ENCODE data around the gene PTS.

PTS gene

DNA sequence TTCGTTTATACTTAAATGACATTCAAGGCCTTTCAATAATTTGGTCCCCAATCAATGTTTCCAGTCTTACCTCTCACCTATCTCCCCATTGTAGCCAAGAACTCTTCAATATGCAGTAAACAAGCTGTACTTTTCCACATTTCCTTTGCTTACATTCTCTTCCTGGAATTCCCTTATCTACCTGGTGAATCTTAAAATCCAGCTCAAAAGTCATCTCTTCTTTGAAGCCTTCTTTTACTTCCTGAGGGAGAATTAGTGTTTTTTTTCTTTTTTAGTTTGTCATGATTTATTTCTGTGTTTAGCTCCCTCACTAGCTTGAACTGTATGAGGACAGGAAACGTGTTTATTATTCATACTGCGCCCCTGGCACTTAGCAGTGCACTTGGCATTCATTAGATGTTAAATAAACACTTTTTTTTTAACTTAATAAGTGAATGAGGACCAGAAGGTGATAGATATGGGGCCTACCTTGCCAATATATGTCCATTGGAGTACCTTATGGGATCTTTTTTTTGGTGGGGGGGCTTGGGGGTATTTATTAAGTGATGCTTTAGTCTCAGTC, 4.9 kb upstream of the PTS start:
- DNase-seq (ENCODE audit: low spot score) = no peak

GRCh38 chr11:112222303-112222702, 3.9 kb upstream of the PTS start:
- DNase-seq (ENCODE audit: low spot score) = no peak

DNA sequence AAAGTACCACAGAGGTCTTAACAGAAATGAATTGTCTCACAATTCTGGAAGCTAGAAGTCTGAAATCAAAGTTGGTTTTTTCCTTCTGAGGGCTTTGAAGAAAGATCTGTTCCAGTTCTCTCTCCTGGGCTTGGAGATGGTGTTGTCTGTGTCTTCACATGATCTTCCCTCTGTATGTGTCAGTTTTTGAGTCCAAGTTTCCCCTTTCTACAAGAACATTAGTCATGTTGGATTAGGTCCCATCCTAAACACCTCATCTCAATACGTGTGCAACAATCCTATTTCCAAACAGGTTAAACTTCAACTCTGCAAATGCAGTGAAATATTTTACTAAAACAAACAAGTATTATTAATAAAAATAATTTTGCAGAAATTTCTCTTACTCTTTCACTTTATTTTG, 3.1 kb upstream of the PTS start:
- DNase-seq (ENCODE audit: low spot score) = no peak

- no peak for DNase-seq (ENCODE audit: low spot score)
Measured at GRCh38 chr11:112223754-112224532, 2.3 kb upstream of the PTS start.

DNA sequence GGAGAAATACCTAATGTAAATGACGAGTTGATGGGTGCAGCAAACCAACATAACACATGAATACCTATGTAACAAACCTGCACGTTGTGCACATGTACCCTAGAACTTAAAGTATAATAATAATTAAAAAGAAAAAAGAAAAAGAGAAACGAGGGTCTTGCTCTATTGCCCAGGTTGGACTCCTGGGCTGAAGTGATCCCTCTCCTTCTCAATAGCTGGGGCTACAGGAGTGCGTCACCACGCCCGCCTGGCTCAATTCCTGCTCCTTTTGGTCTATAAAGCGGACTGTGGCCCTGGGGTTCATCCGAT, 521 bp upstream of the PTS start:
- DNase-seq (ENCODE audit: low spot score) = no peak

- DNase-seq (ENCODE audit: low spot score) = peak; percentile 10
Measured at GRCh38 chr11:112226831-112227401, 688 bp downstream of the PTS start.

DNA sequence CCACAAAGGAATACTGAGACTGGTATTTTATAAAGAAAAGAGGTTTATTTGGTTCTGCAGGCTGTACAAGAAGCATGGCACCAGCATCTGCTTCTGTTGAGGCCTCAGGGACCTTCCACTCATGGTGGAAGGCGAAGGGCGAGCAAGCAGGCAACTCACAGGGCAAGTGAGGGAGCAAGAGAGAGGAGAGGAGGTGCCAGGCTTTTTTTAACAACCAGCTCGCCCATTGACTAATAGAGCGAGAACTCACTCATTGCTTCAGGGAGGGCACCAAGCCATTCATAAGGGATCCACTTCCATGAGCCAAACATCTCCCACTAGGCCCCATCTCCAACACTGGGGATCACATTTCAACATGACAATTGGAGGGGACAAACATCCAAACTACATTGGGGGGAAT, 1.2 kb downstream of the PTS start:
- DNase-seq (ENCODE audit: low spot score) = no peak

DNA sequence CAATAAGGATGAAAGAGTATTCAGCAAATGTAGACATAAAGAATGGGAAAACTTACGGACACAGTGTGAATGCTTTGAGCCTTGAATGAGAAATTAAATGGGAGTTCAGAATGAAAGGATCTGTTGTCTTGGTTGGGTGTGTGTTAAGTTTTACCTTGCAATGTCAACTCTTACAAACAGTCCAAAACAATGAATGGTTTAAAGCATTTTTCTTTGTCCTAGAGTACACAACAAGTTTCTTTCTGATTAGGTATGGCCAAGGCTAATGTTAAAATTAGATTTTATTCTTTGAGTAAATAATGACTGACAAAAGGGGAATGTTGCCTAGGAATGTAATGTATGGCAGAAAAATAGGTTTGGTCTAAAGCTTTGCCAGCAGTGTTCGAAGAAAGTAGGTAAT, 2.5 kb downstream of the PTS start:
- no peak for DNase-seq (ENCODE audit: low spot score)

DNA sequence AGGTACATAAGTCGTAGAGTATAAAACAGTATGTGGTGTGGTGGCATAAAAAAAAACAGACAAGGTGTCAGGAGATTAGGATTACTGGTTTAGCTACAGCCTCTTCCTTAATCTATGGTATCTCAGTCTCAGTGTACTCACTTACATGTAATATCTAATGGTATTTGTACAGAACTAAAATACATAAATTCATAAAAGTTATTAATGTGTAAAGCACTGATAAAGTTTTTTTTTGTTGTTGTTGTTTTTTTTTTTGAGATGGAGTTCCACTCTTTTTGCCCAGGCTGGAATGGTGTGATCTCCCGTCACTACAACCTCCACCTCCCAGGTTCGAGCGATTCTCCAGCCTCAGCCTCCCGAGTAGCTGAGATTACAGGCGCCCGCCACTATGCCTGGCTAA, 2.9 kb downstream of the PTS start:
- no peak for DNase-seq (ENCODE audit: low spot score)

DNA sequence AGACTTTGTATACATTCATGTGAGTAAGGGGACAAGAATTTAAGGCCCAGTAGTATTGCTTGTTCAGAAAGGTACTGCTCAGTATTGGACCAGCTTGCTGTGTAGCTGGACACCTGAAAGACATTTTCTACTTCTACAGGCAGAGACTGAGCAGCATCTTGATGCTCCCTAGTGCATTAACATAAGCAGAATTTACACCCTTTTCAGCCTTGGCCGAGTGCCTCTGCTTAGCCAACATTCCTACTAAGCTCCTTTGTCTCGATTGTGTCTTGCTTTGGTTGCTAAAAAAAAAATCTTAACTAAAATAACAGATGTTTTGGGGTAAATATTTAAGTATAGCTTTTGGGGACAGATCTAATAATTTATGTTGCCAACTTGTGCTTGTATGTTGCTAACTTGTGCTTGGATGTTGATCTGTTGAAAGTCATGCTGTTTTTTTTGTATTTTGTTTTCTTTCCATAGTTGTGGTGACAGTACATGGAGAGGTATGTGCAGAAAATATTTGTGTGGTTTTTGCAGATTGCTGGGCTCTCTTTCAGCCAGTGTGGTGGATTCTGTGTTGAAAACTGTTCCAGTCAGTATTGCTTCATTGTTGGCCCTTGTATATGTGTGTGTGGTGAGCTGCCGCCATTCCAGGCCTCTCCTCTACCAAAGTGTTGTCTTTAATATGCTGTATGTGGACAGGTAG, 3.7 kb downstream of the PTS start:
- no peak for DNase-seq (ENCODE audit: low spot score)

- DNase-seq (ENCODE audit: low spot score) = no peak
Measured at GRCh38 chr11:112231952-112232351, 5.7 kb downstream of the PTS start.

DNA sequence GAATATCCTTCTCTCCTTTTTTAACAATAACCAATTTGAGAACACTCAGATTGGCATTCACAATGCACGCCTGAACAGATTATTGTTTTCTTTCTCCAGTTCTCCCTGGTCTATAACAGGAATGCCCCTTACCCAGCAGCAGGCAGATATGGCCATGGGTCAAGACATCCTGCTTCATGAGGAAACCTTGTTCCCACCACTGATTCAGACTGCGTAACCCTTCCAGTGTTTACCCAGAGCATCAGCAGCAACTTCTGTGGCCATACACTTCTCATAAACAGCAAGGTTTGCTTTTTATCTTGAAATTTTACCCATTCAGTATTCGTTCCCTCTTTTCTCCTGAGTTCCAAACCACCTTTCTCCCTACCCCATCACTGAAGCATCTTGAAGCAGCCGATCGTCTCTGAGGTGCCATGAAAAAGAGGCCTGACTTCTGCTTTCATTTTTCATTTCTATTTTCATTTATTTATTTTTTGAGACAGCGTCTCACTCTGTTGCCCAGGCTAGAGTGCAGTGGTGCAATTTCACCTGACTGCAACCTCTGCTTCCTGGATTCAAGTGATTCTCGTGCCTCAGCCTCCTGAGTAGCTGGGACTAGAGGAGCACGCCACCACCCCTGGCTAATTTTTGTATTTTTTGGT, 9.6 kb downstream of the PTS start:
- no peak for DNase-seq (ENCODE audit: low spot score)

- DNase-seq (ENCODE audit: low spot score) = no peak
Measured at GRCh38 chr11:112237451-112237850, 11.2 kb downstream of the PTS start.

DNA sequence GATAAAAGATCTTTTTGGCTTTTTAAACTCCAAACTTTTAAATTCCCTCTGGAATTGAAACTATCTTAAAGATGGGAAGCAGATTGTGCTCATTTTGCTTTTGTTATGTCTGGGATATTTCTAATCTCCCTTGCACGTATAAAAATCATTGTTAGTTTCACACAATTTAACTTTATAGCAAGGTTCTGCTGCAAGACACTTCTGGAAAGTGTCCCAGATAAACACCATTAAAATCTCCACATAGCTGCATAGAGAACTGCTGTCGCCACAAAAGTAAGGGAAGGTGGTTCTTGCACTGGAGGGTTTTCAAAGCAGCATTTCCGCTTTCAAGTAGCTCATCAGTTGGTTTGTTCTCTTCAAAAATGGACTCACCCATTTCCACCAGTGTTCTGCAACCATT, 11.8 kb downstream of the PTS start:
- DNase-seq (ENCODE audit: low spot score) = no peak

DNA sequence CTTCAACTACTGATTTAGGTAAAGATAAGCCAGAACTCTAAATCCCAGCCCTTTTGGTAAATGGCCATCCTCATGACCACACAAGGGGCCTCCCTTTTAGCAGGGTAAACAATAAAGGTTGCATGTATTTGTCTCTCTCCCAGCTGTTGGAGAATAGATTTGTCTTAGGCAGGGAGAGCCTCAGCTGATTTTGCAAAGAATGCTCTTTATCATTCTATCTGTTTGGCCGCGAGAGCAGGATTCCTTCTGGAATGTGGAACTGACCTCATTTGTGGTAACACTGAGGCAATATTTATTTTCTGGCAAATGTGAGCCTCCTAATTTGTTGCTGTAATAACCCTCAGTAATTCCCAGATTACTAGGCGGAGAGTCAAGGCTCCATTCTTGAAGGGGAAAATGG, 15.3 kb downstream of the PTS start:
- no peak for DNase-seq (ENCODE audit: low spot score)

DNA sequence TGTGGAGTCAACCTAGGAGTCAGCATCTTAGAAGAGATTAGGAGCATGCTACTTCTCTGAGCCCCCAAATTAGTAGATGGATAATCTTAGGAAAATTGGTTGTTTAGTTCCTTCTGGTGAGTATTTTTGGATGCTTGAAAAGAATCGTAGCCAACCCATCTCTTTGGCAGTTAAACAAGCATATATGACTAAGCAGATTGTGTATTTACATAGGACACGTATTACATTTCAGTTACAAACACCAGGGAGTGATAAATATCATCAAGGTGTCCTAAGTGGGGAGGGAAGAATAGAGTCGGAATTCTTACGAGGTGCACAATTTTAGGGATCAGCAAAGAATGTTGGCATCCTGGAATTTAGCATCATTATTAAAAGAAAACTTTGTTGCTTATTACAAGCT, 21.0 kb downstream of the PTS start:
- no peak for DNase-seq (ENCODE audit: low spot score)

GRCh38 chr11:112248201-112248600, 22.0 kb downstream of the PTS start:
- DNase-seq (ENCODE audit: low spot score) = no peak

DNA sequence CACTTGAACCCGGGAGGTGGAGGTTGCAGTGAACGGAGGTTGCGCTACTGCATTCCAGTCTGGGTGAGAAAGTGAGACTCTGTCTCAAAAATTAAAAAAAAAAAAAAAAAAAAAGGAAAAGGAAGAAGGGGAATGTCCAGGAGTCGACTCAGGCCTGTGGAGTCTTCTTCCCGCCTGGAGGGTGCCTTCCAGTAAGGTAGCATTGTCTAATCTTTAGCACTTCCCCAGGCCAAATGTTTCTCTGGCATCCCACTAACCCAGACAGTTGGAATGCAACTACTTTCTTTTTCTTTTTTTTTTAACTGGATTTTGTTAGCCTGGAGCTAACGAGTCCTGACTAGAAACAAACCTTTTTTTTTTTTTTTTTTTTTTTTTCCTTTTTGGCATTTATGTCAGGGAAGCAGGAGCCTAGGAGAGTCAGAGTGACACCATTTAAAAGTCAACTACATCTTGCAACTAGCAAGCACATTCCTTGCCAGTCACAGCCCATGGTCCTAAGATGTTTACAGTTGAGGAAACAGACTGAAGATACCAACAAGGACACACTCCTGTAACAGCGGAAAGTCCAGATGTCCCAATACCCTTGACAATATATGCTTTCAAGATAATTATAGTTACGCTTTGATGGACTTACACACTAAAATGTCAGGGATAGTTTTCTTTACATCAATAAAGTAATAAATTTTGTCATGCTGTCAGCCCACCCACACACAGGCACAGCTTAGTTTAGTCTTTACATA, 23.8 kb downstream of the PTS start:
- DNase-seq (ENCODE audit: low spot score) = no peak

DNA sequence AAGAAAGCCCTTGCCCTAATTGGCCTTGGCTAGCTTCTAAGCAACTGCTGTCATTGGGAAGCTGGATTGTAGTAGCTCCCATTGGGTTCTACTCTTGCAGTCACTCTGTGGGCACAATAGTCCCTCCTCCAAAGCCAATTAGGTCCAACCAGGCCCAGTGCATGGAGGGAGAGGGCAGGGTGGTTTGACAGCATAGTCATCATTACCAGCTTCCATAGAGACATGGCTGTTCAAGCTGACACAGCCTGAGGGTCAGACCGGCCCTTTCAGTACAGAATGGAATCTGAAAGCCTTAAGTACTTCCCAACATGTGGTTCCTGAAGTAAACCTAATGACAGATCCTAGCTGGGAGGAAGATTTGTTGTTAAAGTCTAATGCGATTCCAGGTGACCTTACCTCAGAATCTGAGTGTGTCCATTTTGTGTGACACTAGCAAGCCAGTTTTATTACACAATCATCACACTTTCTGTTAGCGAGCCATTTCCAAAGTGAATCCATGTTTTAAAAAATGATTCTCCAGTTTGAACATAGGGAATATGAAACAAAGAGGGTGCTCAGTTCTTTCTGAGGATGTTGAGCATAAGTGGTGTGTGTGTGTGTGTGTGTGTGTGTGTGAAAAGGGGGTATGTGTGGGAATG, 27.5 kb downstream of the PTS start:
- DNase-seq (ENCODE audit: low spot score) = no peak

GRCh38 chr11:112255067-112255720, 29.0 kb downstream of the PTS start:
- peak; percentile 68 for DNase-seq (ENCODE audit: low spot score)

DNA sequence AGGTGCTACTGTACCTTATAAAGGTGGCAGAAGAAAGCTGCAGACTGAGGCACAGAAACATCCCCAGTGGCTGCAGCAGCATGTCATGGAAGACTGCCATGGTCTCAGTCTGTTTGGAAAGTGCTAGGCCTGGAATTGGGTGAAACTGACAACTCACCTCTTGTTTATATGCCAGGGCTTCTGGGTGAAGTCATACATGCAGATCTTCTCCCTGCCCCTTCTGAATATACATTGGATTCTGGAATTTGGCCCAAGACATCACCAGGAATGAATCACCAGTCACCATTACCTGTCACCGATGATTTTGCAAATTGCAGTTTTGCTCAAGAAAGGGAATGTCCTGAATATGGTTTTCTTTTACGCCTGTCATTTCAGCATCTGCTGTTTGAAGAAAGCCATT, 34.3 kb downstream of the PTS start, which contains the start of gene PLET1:
Gene PLET1, minus strand, starts transcription at position 371 of the 400 bp plus-strand sequence. Its CDS starts 271 bp downstream, at position 100.
- DNase-seq (ENCODE audit: low spot score) = no peak
